Endothelial cell of umbilical vein (primary cell): Measurements from ENCODE around the gene STOM. TPM values are rescaled to one million over a fixed set of nuclear protein-coding genes. Genes with fewer than 3 reads are reported as not detected.

ENCODE experiments used
- BruUV-seq: library from RNA; stranded (reverse); fragments of 400-500 nt; replicated peaks from 2 replicates; lab custom pipeline; 2021; lab: Mats Ljungman, UMichigan
- CTCF ChIA-PET: fragments of 300-600, 350-600 bp; sonication (Branson Sonifier 250); formaldehyde crosslinking; loops from one replicate; lab custom pipeline; 2021; ENCODE audit warnings: antibody characterized with exemption, inconsistent platforms; lab: Charles Lee
- POLR2A ChIA-PET: fragments of 300-600, 350-600 bp; sonication (Branson Sonifier 250); formaldehyde crosslinking; loops from one replicate; lab custom pipeline; 2021; ENCODE audit warnings: antibody characterized with exemption, inconsistent platforms; lab: Charles Lee
- DNase-seq: peaks from one replicate; pipeline ENCODE4 v3.0.0-alpha.2; 2011; ENCODE audit warnings: low read depth, low spot score
- FAIRE-seq: peaks from 2 replicates; lab custom pipeline; 2011; peaks lifted over from hg19 to GRCh38; lab: Jason Lieb, UNC
- H2AFZ ChIP-seq: 2 replicates; pipeline ENCODE4 v1.6.0; 2012; ENCODE audit warnings: low read depth, low read length, control low read depth, inconsistent platforms
- H3K27ac ChIP-seq: 2 replicates; pipeline ENCODE4 v1.5.1; 2011; ENCODE audit warnings: low read depth, mild to moderate bottlenecking, control low read depth, low read length, moderate library complexity; ENCODE audit not compliant: insufficient read depth
- H3K27me3 ChIP-seq, 2 experiments: 2 replicates each; pipeline versions ENCODE4 v1.6.0 to v1.6.1; 2011; ENCODE audit warnings: low read length in 2 of 2, mixed read lengths in 1 of 2; ENCODE audit not compliant: control insufficient read depth in 2 of 2, insufficient read depth in 2 of 2
- H3K36me3 ChIP-seq, 2 experiments: 2 replicates in 1 of 2; 3 replicates in 1 of 2; pipeline ENCODE4 v1.5.1; 2011; ENCODE audit warnings: low read length in 2 of 2, mild to moderate bottlenecking in 1 of 2, moderate library complexity in 1 of 2; ENCODE audit not compliant: control insufficient read depth in 2 of 2, insufficient read depth in 2 of 2; ENCODE audit errors: extremely low read depth in 1 of 2
- H3K4me1 ChIP-seq: 3 replicates; pipeline ENCODE4 v1.5.1; 2011; ENCODE audit warnings: mild to moderate bottlenecking, low read length; ENCODE audit not compliant: control insufficient read depth, insufficient read depth; ENCODE audit errors: extremely low read depth
- H3K4me2 ChIP-seq: 2 replicates; pipeline ENCODE4 v1.6.1; 2011; ENCODE audit warnings: low read length, control low read depth, mixed read lengths; ENCODE audit not compliant: insufficient read depth
- H3K4me3 ChIP-seq, 3 experiments: fragments of 200-600 bp in 1 of 3; sonication (generic), shearing (Covaris generic) in 1 of 3; replicated peaks in 1 of 3; 2 replicates each; pipeline ENCODE4 v1.5.1; 2011 to 2016; ENCODE audit warnings: control low read depth in 3 of 3, low read length in 3 of 3, mild to moderate bottlenecking in 2 of 3, inconsistent platforms in 1 of 3, low read depth in 1 of 3, moderate library complexity in 1 of 3; ENCODE audit not compliant: insufficient read depth in 1 of 3
- H3K79me2 ChIP-seq: 2 replicates; pipeline ENCODE4 v1.6.0; 2012; ENCODE audit warnings: low read length, inconsistent platforms; ENCODE audit not compliant: control insufficient read depth, insufficient read depth
- H3K9ac ChIP-seq: replicated peaks from 2 replicates; pipeline ENCODE3; 2011; ENCODE audit warnings: low read length, control low read depth; ENCODE audit not compliant: insufficient read depth; ENCODE audit errors: extremely low read depth
- H3K9me1 ChIP-seq: replicated peaks from 3 replicates; pipeline ENCODE4 v1.6.0; 2011; ENCODE audit warnings: mild to moderate bottlenecking, low read length; ENCODE audit not compliant: control insufficient read depth, insufficient read depth; ENCODE audit errors: extremely low read depth
- H3K9me3 ChIP-seq: replicated peaks from 2 replicates; pipeline ENCODE4 v1.5.1; 2012; ENCODE audit warnings: low read length, inconsistent platforms; ENCODE audit not compliant: control insufficient read depth, insufficient read depth
- H4K20me1 ChIP-seq: replicated peaks from 2 replicates; pipeline ENCODE3; 2011; ENCODE audit warnings: mild to moderate bottlenecking, low read length; ENCODE audit not compliant: control insufficient read depth, insufficient read depth; ENCODE audit errors: extremely low read depth
- CTCF ChIP-seq, 2 donors: IDR thresholded peaks; 1 replicate in 1 of 2; 2 replicates in 1 of 2; pipeline ENCODE4 v1.5.1; 2011; ENCODE audit warnings: low read length in 2 of 2, mild to moderate bottlenecking in 2 of 2, moderate library complexity in 2 of 2, control low read depth in 1 of 2, inconsistent platforms in 1 of 2, low read depth in 1 of 2; ENCODE audit not compliant: insufficient read depth in 1 of 2; ENCODE audit errors: extremely low read depth in 1 of 2
- EZH2 ChIP-seq: IDR thresholded peaks from 2 replicates; pipeline ENCODE4 v1.6.1; 2012; ENCODE audit warnings: borderline replicate concordance, low read depth, mild to moderate bottlenecking, moderate library complexity, low read length, inconsistent platforms; ENCODE audit not compliant: severe bottlenecking
- FOS ChIP-seq: IDR thresholded peaks from 2 replicates; pipeline ENCODE4 v1.6.1; 2011; ENCODE audit warnings: mild to moderate bottlenecking, low read length, moderate library complexity, borderline replicate concordance; ENCODE audit not compliant: insufficient read depth
- GATA2 ChIP-seq: IDR thresholded peaks from 2 replicates; pipeline ENCODE4 v1.7.0; 2011; ENCODE audit warnings: low read depth, mild to moderate bottlenecking, moderate library complexity, mixed read lengths, low read length; ENCODE audit not compliant: insufficient read length, insufficient read depth
- JUN ChIP-seq: IDR thresholded peaks from 2 replicates; pipeline ENCODE4 v1.6.1; 2011; ENCODE audit warnings: borderline replicate concordance, low read depth; ENCODE audit not compliant: insufficient read length, insufficient read depth
- MAX ChIP-seq: IDR thresholded peaks from 2 replicates; pipeline ENCODE4 v1.6.1; 2011; ENCODE audit not compliant: insufficient read depth, insufficient read length
- MYC ChIP-seq: IDR thresholded peaks from one replicate; pipeline ENCODE4 v1.6.1; 2011; ENCODE audit warnings: mild to moderate bottlenecking, low read depth, low read length
- POLR2A ChIP-seq: IDR thresholded peaks from 2 replicates; pipeline ENCODE4 v1.6.1; 2012; ENCODE audit warnings: low read depth, mild to moderate bottlenecking, control low read depth, low read length
- POLR2AphosphoS5 ChIP-seq: IDR thresholded peaks from 2 replicates; pipeline ENCODE4 v1.6.1; 2012; ENCODE audit warnings: low read depth, mild to moderate bottlenecking, control low read depth, low read length, moderate library complexity; ENCODE audit not compliant: insufficient read depth
- dilution Hi-C: fragments of 300-500 bp; cut with MboI; formaldehyde crosslinking; loops from one replicate; pipeline ENCODE4 v1.15.0; 2019; ENCODE audit warnings: low sequenced_read_pairs; ENCODE audit not compliant: extremely low pct_ligation_motif_present
- intact Hi-C: fragments of 100-400 bp; cut with micrococcal nuclease; formaldehyde crosslinking; loops from one replicate; pipeline ENCODE4 v1.10.0; 2022
- polyA plus RNA-seq, 4 experiments: library from polyadenylated mRNA; depleted of rRNA in 3 of 4; stranded (reverse) in 3 of 4; unstranded in 1 of 4; fragments of >200 nt; gene quantifications; 2 replicates each; pipeline versions ENCODE4 v1.2.1 to v1.2.3, GENCODE V29; 2011 to 2012; ENCODE audit warnings: missing spikeins in 1 of 4
- total RNA-seq: library from RNA; stranded (reverse); gene quantifications from 2 replicates; pipeline ENCODE4 v1.2.3, GENCODE V29; 2021

STOM gene
- total and polyA plus RNA-seq, 2 donors (not counting 3 experiments of a cell fraction or from before 2014, with no cell fraction given), result 153 to 170 TPM

GRCh38 chr9:121357011-121357410 is 13.0 kb downstream of the STOM start:
- FAIRE-seq (no peak), DNase-seq (peak; percentile 61)
- ChIA-PET POLR2A (interaction anchor here (1.5 kb wide), 1 partner anchor 12 kb away, joined by 4 read pairs; no protein-coding TSS in a partner anchor), CTCF (interaction anchor here (1.3 to 4.7 kb wide), 4 partner anchors 10 to 79 kb away, joined by 3 to 34 read pairs (median 8); no protein-coding TSS in a partner anchor)
- Histone ChIP-seq H3K9me1 (no peaks in the 10 kb centered on the region), H3K36me3 (peaks cover 3 to 7% of the 10 kb centered on the region in 2 experiments), H3K9ac (peak overlapping the region; percentile 39), H2AFZ (no peak overlapping the region), H3K79me2 (peaks cover 55% of the 10 kb centered on the region), H3K27ac (peak overlapping the region; percentile 87), H3K4me1 (peaks cover 93% of the 10 kb centered on the region), H3K9me3 (no peaks in the 10 kb centered on the region), H3K4me3 (no peak overlapping the region), H3K27me3 (no peaks in the 10 kb centered on the region), H4K20me1 (no peaks in the 10 kb centered on the region), H3K4me2 (peak overlapping the region; percentile 37)
- intact Hi-C loops, result no loop called here
- TF ChIP-seq JUN (peak; percentile 36), POLR2A (no peak), FOS (no peak)
- BruUV-seq, result no TSS peak
- dilution Hi-C loops, result no loop called here

- dilution Hi-C loops (no loop called here), intact Hi-C loops (loop anchor here (1.0 kb wide), 2 partner anchors 28 to 67 kb away; no protein-coding TSS in a partner anchor)
- H3K9me3 ChIP-seq, result no peaks in the 10 kb centered on the region
- peak overlapping the region; percentile 45 for H3K4me2 ChIP-seq
- BruUV-seq, result no TSS peak
- TF ChIP-seq POLR2A (no peak), CTCF (IDR thresholded peaks at IDR 0.05; ENCODE audit: extremely low read depth in 1 of 2, insufficient read depth in 1 of 2, low read depth in 1 of 2, low read length in 2 of 2) (no peak), MYC (no peak), FOS (no peak), JUN (no peak), GATA2 (no peak), EZH2 (no peak), POLR2AphosphoS5 (no peak), MAX (no peak)
- DNase-seq (no peak), FAIRE-seq (no peak)
- peaks cover 37% of the 10 kb centered on the region for H3K79me2 ChIP-seq
- no peaks in the 10 kb centered on the region for H3K9me1 ChIP-seq
- ChIA-PET POLR2A (interaction anchor here (2.5 kb wide), 1 partner anchor 9 kb away, joined by 11 read pairs; no protein-coding TSS in a partner anchor), CTCF (interaction anchor here (0.8 to 4.7 kb wide), 7 partner anchors 9 to 143 kb away, joined by 3 to 34 read pairs (median 7); no protein-coding TSS in a partner anchor)
- H4K20me1 ChIP-seq, result no peaks in the 10 kb centered on the region
- peak overlapping the region; percentile 70 for H3K9ac ChIP-seq
- H3K4me1 ChIP-seq, result peaks cover 86% of the 10 kb centered on the region
- H3K27ac ChIP-seq, result peak overlapping the region; percentile 86
- H3K36me3 ChIP-seq, result peaks cover 3 to 10% of the 10 kb centered on the region in 2 experiments
- H3K27me3 ChIP-seq, result no peaks in the 10 kb centered on the region
- no peak overlapping the region for H3K4me3 ChIP-seq
- H2AFZ ChIP-seq, result no peak overlapping the region
Measured at GRCh38 chr9:121354762-121355161, 15.3 kb downstream of the STOM start.
